ENCODE measurements around the gene NEUROD2.
A peak's percentile ranks its signal among the peaks of the same experiment; 100 is the strongest.

NEUROD2 gene

GRCh38 chr17:39569126-39569525 is 38.6 kb downstream of the NEUROD2 start:
- no peak overlapping the region for H3K27ac Mint-ChIP-seq
- H3K27me3 Mint-ChIP-seq (ENCODE audit: low read depth), result peaks cover 3% of the 10 kb centered on the region
- H3K4me3 Mint-ChIP-seq, result peak overlapping the region in 1 of 3 experiments; percentile 20
- H3K36me3 Mint-ChIP-seq (ENCODE audit: low read depth), result peaks cover 50% of the 10 kb centered on the region
- H3K4me1 Mint-ChIP-seq, result peaks cover 28% of the 10 kb centered on the region
- no peaks in the 10 kb centered on the region for H3K9me3 Mint-ChIP-seq
- no peak for TF ChIP-seq CTCF (IDR thresholded peaks at IDR 0.05; ENCODE audit: unreplicated experiment in 3 of 3)

- Mint-ChIP-seq H3K27me3 (ENCODE audit: low read depth) (no peaks in the 10 kb centered on the region), H3K9me3 (no peaks in the 10 kb centered on the region), H3K4me3 (no peak overlapping the region), H3K4me1 (peaks cover 32% of the 10 kb centered on the region), H3K36me3 (ENCODE audit: low read depth) (peaks cover 50% of the 10 kb centered on the region), H3K27ac (no peak overlapping the region)
- TF ChIP-seq CTCF (IDR thresholded peaks at IDR 0.05; ENCODE audit: unreplicated experiment in 3 of 3), result no peak
Measured at GRCh38 chr17:39568702-39569101, 39.0 kb downstream of the NEUROD2 start.

- no peak for TF ChIP-seq CTCF (IDR thresholded peaks at IDR 0.05; ENCODE audit: unreplicated experiment in 3 of 3)
- H3K27me3 Mint-ChIP-seq (ENCODE audit: low read depth), result no peaks in the 10 kb centered on the region
- peaks cover 41% of the 10 kb centered on the region for H3K4me1 Mint-ChIP-seq
- no peaks in the 10 kb centered on the region for H3K9me3 Mint-ChIP-seq
- H3K4me3 Mint-ChIP-seq, result peak overlapping the region in 1 of 3 experiments; percentile 34
- H3K36me3 Mint-ChIP-seq (ENCODE audit: low read depth), result peaks cover 45% of the 10 kb centered on the region
- H3K27ac Mint-ChIP-seq, result peak overlapping the region in 1 of 3 experiments; percentile 62
Measured at GRCh38 chr17:39566094-39566850, 41.4 kb downstream of the NEUROD2 start.

GRCh38 chr17:39564211-39564848 is 43.4 kb downstream of the NEUROD2 start:
- H3K9me3 Mint-ChIP-seq, result no peaks in the 10 kb centered on the region
- no peaks in the 10 kb centered on the region for H3K27me3 Mint-ChIP-seq (ENCODE audit: low read depth)
- TF ChIP-seq CTCF (IDR thresholded peaks at IDR 0.05; ENCODE audit: unreplicated experiment in 3 of 3), result no peak
- H3K36me3 Mint-ChIP-seq (ENCODE audit: low read depth), result peaks cover 46% of the 10 kb centered on the region
- H3K4me1 Mint-ChIP-seq, result peaks cover 36% of the 10 kb centered on the region
- peak overlapping the region; percentile 6 to 63 (median 62) for H3K4me3 Mint-ChIP-seq
- H3K27ac Mint-ChIP-seq, result peak overlapping the region; percentile 6 to 78 (median 23)

- peaks cover 36% of the 10 kb centered on the region for H3K4me1 Mint-ChIP-seq
- peak overlapping the region; percentile 50 to 63 (median 62) for H3K4me3 Mint-ChIP-seq
- no peak for TF ChIP-seq CTCF (IDR thresholded peaks at IDR 0.05; ENCODE audit: unreplicated experiment in 3 of 3)
- H3K36me3 Mint-ChIP-seq (ENCODE audit: low read depth), result peaks cover 42% of the 10 kb centered on the region
- H3K9me3 Mint-ChIP-seq, result no peaks in the 10 kb centered on the region
- H3K27me3 Mint-ChIP-seq (ENCODE audit: low read depth), result no peaks in the 10 kb centered on the region
- peak overlapping the region; percentile 0 to 16 (median 6) for H3K27ac Mint-ChIP-seq
Measured at GRCh38 chr17:39563476-39563875, 44.2 kb downstream of the NEUROD2 start.
